Activated CD8-positive, alpha-beta memory T cell treated with anti-CD3 and anti-CD28 coated beads, Interleukin-2, amount 50 U/mL, for 1 hour (primary cell): ENCODE results near the gene COL5A1.
"Not testable (repeated sequence)": the region's sequence is repeated elsewhere in the genome, so short reads cannot be mapped to it uniquely, and the experiment has no call there.

Experiments
- DNase-seq: peaks from one replicate; pipeline ENCODE4 v3.0.0-alpha.2; 2020; ENCODE audit errors: extremely low read depth

COL5A1 gene

DNA sequence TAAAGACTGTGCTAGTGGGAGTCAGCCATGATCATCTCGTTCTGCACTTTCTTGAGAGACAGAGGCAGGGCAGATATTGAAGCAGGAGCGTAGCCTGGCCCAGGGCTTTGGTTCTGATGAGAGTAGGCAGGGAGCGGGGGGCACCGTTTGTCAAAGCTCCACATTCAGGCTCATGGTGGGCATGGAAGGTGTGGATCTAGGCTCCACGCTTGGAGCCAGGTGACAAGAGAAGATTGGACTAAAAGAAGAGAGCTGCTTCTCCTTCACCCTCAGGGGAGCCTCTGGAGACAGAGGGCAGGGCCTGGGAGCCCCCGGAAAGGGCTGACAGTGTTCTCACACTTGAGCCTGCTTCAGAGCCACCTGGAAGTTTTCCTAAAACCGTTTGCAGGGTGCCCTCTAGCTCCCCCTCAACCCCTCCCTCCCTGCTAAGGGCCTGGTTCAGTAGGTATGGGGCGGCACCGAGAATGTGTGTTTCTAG is 214.3 kb downstream of the COL5A1 start:
- no peak for DNase-seq

DNA sequence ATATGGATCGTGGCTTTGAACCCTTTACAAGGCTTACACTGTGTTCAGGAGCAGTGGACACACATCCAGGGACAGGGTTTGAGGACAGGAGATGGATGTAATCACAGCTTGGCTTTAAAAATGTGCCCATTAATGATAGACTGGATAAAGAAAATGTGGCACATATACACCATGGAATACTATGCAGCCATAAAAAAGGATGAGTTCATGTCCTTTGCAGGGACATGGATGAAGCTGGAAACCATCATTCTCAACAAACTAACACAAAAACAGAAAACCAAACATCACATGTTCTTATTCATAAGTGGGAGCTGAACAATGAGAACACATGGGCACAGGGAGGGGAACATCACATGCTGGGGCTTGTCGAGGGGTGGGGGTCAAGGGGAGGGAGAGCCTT is 215.8 kb downstream of the COL5A1 start:
- DNase-seq = not testable (repeated sequence)

DNA sequence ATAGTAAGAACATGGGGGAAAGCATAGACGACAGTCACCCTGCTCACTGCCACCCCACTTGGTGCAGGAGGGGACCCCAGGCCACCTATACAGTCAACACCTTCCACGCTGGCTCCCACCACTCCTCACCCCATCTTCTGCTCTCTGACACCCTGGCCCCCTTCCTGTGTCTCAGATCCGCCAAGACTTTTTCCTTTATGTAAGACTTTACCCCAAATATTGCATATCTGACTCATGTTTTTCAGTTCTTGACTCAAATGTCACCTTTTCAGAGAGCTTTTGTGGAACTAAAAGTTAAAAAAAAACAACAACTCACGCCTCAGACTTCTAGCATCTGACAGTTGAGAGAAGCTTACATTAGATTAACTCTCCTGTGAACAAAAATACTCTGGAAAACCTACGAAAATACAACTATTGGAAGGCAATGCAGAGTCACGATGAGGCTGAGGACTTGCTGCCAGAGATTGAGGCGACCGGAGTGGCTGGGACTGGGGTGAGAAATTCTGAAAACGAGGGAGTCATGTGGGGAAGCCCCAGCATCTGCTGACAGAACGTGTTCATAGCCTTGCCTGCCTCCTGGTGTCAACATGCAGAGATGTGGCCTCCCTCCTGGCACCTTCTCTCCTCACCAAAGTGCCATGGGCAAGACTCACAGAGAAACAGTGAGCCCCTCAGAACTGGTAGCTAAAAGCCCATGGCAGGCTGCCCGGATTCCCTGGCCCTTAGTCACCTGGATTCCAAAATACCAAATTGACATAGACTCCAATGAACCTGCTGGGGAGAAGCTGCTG is 216.6 kb downstream of the COL5A1 start:
- DNase-seq = no peak

DNA sequence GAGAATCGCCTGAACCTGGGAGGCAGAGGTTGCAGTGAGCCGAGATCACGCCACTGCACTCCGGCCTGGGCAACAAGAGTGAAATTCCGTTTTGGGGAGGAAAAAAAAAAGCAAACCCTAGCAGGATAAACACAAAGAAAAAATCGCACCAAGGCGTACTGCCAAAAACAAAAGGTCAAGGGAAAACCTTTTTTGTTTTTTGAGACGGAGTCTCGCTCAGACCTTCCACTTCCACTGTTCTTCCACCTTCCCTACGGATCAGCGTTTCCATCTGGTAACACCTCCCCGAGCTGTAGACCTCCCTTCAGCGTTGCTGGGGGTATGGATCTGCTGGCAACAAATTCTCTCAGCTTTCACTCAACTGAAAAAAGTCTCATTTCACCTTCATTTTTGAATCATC is 218.9 kb downstream of the COL5A1 start:
- DNase-seq = no peak

DNA sequence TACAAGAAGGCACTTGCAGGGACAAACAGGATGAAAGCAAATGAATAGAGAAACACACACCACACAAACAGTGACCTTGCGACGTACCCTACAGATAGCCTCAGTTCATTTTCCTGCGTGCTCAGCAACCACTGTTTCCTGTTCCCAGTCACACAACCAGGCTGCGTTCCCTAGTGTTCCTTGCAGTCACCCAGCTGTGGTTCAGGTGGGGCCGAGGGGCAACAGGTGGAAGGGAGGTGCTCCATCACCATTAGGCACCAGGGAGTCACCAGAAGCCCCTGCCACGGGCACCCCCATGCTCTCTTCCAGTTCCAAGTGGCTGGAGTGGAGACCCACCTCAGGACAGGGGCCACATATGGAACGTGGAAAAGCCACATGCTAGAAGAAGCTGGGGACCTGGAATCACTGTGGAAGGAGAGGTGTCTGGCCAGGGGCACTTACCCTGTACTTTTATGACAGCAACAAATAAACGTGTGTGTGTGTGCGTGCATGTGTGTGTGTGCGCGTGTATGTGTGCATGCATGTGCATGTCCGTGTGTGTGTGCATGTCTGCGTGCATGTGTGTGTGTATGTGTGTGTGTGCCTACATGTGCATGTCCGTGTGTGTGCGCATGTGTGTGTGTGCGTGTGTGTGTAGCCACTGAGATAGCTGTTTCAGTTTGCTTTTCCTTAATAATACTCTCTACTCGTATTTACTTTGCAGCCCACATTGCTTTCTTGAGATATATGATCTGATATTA is 220.2 kb downstream of the COL5A1 start:
- no peak for DNase-seq

DNA sequence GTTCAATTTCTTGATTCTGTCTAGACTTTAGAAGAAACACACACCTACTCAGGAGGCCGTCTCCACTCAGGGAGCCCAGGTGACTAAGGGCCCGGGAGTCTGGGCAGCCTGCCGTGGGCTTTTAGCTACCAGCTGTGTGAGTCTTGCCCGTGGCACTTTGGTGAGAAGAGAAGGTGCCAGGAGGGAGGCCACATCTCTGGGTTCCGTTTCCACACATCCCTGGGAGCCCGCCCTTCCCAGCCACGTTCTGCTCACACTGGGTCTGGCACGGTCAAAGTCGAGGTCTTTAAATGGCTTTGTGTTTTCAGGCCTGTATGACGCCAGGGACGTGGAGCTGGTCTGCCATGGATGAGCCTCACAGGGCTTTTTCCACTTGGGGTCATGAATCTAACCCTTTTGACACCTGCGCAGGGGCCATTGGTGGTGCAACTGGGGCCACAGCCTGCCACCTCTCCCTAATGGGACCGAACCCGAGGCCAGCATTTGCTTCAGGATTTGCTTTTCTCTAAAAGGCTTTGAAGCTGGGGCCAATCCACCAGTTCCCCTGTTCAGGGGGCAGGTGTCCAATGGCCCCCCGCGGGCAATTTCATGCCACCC is 221.8 kb downstream of the COL5A1 start:
- DNase-seq = no peak

DNA sequence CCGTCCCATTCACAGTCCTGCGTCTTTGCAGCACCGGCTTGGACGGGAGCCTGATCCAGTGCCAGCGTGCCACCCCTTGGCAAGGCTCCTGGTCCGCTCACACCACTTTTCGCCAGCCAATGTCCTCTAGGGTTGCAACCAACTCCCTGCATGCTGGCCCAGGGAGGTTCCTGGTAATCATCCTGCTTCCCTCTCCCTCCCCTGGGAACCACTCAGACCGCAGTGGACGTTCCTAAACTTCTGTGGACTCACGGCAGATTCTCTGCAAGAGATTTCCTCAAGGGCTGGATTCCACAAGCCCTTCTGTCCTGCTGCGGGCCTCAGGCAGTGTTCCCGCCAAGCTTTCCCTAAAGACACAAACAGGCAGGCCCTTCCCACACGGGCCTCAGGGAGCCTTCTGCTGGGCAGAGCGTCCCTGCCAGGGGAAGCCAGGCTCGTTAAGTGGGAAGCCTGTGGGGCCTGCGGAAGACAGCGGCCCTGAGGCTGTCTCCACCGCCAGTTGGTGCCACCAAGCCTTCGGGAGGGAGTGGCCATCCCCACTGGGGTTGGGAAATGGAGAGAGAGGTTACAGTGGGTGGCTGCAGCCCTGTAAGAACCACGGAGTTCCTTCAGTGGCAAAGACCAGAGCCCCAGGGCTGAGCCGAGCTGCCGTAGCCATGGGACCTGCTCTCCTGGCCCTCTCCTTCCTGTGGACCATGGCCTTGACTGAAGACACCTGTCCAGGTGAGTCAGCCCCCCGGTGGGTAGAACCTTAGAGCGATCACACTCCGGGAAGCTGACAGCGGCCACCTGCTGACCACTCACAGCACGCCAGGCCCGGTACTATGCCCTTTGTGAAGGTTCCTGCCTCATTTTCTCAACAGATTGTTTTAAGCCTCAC is 222.6 kb downstream of the COL5A1 start:
- DNase-seq = no peak

DNA sequence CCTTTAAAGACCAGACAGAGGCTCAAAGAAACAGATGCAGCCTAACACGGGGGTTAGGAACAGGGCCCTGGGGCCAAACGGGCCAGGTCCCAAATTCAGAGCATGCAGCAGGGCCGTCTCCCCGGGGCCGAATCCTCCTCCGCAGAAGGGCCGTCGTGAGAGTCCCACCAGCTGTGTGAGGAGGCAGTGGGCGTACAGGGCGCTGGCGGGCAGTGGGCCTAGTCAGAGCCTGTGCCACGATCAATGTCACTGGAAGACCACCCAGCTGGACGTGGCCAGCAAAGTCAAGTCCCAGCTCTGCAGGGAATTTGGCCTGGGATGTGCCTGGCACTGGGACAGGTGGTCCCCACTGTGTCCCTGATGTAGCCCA is 223.2 kb downstream of the COL5A1 start:
- no peak for DNase-seq

DNA sequence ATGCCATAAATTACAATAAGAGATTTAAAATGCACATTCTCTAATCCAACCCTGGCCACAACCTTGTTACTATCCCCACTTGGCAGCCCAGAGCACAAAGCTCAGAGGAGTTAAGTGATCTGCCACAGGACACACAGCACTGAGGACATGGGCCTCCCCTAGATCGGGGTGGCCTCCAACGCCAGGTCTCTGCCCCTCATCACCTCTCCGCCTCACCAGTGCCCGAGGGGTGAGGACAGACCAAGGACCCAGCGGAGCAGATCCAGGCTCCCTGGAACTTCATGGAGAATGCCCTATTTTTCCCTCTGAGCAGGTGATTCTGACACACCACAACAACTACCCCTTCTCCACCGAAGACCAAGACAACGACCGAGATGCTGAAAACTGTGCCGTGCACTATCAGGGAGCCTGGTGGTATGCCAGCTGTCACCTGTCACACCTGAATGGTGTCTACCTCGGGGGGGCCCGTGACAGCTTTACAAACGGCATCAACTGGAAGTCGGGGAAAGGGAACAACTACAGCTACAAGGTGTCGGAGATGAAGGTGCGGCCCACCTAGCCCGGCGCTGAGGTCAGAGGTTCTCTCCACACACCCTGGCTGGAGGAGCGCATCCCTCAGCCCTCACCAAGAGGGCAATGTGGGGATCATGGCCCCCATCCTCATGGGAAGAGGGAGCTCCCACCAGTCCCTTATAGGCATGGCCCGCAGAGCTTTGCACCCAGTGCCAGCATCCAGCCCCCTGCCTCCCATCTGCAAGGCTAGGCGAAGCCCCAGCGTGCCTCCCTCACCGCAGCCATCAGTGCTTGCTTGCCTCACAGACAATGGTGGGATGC is 226.5 kb downstream of the COL5A1 start:
- no peak for DNase-seq

DNA sequence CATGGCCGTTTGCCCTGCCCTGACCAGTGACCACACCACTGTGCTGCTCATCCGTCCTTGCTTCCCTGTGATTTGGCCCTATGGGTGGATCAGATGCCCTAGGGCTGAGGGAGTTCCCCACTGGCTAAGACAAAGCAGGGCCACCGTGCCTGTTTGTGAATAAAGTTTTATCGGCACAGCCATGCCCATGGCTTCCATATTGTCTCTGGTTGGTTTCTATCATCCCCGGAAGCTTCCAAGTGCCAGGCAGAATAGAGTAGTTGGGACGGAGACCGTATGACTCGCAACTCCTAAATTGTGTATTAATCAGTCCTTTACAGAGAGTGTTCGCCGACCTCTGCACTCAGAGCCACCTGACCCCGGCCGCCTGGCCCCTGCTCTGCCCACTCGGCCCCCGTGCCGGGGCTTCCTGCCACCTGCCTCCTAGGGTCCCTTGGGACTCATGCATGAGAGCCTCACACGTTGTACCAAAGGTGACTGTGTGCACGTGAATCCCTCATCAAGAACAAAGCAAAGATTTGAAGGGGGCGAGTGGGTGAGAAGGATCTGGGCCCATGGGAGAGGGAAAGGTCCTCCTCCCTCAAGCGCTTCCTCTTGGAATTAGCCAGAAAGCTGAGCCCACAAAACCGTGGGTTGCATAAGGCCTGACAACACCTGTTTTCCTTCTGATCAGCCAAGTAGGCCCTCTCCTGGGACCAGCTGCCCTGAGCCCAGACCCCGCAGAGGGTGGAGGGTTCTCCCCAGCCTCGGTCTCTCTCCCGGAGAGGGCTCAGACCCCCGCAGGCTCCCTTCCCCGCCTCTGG is 227.3 kb downstream of the COL5A1 start:
- DNase-seq = no peak

DNA sequence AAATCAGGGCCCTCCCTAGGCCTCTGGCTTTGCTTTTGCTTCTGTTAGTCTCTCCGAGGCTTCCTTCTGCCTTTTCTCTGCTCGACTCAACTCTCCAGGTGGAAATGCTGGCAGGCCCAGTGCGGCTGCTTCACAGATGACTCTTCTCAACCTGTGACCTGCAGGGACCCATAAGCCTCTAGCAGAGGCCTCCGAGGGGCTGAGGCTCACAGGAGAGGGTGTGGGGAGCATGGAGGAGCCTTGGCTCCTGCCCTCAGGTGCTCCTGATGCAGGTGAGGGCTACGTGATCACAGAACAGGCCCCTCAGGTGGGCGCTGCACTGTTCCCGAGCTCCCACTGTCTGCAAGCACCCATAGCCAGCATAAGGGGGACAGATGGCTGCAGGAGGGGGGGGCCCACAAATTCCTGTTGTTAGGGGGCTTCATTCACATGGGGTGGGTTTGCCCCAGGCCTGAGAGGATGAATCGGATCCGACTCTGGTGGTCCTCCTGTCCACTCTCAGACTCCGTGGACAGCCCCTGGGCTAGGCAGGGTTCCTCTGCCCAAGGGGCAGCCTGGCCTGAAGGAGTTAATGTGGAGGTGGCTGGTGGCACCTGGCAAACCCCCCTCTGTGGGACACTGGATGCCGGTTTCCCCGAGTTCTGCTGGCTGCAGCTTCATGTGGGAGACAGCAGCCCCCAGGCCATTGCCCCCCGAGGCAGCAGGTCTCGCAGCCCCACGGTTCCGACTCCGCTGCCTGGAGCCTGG is 228.1 kb downstream of the COL5A1 start:
- no peak for DNase-seq

DNA sequence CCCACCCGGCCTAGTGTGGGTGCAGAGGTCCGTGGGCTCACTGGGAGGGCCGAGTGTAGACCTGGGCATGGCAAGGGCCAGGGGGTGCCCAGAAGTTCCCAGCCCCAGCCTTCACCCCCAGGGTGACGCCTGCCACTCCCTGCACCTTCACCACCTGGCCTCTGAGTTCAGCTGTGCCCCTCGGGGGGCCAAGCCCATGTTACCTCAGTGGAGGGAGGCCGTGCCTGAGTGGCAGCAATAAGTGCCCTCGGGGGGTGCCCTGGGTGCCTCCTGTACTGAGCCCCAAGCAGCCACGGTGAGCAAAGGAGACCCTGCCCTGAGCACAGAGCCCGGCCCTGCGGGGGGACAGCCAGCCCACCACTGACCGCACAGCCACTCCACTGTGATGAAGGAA is 228.7 kb downstream of the COL5A1 start:
- no peak for DNase-seq

DNA sequence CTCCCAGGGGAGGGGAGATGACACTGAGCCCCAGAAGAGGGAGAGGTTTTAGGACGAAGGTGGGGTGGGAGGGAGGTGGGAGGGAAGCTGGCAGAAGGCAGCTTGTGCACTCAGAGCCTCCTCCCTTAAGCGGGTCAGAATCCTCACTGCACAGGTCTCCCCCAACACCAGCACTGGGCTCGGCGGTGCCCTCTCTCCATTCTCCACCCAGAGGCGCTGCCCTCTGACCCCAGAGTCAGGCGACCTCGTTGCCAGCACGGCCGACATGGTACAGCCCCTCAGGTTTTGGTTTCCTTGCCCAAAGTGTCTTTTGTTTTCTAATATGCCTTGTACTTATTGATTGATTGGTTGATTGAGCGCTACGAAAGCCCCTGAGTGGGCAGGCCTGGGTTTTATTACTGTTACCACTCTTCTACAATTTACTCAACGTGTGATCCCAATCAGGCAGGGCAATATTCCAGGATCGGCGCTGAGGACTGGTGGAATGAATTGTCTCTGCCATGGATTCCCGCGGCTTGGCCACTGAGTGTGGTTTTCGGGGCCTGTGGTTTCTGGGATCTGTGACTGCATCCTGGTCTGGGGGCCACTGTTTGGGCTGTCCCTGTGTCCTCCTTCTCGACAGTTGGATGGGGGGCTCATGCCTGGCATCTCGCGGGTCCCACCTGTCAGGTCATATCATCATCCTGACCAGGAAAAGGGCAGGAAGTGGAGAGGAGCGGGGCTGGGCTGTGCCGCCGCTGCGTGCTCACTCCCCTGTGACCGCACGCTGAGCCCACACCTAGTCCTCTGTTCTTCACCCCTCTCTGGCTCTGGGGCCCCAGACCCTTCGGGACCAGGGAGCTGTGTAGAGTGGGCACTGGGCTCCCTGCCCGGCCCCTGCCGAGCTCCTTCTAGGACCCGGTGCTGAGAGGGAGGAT is 229.4 kb downstream of the COL5A1 start:
- no peak for DNase-seq

DNA sequence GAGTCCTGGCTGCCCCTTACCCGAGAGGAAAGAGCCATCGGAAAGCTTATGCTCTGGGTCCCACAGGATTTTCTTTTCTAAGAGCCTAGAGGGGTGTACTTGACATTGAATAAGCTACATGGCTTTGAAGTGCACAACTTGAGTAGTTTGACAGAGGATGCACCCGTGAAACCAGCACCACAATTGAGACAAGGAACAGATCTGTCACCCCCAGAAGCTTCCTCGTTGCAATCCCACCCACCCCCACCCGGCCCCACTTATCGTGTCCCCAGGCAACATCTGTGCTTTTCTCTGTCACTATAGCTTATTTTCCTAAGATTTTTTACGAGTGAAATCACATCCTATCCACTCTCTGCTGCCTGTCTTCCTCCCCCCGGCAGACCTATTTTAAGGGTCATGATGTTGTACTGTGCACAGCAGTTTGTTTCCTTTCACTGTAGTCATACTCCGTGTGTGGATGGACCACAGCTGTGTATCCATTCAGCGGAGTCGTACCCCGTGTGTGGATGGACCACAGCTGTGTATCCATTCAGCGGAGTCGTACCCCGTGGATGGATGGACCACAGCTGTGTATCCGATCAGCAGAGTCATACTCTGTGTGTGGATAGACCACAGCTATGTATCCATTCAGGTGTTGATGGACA is 230.2 kb downstream of the COL5A1 start:
- DNase-seq = no peak

DNA sequence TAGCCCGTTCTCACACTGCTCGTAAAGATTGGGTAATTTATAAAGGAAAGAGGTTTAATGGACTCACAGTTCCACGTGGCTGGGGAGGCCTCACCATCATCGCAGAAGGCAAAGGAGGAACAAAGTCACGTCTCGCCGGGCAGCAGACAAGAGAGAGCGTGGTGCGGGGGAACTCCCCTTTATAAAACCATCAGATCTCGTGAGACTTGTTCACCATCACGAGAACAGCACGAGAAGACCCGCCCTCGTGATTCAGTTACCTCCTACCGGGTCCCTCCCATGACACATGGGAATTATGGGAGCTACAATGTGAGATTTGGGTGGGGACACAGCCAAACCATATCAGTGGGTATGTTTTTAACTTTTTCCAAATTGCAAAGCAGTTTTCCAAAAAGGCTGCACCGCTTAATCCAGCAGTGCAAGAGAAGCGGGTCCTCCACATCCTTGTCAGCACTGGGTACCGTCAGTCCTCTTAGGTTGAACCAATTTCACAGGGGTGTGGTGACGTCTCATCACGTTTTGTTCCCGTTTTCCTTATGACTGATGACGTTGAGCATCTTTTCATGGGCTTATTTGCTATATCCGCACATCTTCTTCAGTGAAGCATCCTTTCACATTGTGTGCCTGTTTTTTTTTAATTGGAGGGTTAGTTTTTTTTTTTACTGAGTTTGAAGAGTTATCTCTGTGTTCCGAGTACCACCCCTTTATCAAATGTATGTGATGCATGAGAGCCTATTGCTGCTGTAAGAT is 231.1 kb downstream of the COL5A1 start:
- DNase-seq = no peak

DNA sequence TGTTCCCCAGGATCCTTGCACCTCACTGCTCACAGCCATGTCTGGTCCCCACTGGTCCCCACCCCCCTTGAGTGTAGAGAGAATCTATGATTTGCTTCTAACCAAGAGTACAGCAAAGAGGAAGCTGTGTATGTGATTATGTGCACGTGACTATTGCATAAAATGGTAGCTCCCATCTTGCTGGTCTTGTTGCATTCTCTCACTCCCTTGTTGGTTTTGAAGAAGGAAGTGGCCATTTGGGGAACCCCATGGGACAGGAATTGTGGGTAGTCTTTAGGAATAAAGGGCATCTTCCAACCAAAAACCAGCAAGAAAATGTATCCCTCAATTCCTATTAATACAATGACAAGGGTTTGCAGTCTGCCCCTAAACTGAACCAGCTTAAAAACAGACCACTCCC is 233.8 kb downstream of the COL5A1 start:
- no peak for DNase-seq

DNA sequence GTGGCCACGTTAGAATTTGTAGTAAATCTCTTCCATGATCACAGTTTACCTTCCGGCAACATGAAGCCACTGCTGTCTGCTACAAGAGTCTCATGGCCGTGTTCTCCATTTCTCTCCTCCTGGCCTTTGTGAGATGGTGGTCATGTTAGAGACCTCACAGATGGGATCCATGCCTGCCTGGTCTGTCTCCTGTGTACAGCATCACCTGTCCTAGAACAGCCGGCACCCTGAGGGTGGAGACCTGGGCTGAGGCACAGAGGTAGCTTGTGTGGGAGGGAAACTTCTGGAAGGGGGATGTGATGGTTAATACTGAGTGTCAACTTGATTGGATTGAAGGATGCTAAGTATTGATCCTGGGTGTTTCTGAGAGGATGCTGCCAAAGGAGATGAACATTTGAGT is 235.9 kb downstream of the COL5A1 start:
- no peak for DNase-seq
